Hepatic stellate cell (primary cell): Measurements from ENCODE around the gene MARCHF10.

ENCODE experiments used
- DNase-seq: peaks from one replicate; pipeline ENCODE4 v3.0.0; 2011; ENCODE audit warnings: low spot score

MARCHF10 gene

DNA sequence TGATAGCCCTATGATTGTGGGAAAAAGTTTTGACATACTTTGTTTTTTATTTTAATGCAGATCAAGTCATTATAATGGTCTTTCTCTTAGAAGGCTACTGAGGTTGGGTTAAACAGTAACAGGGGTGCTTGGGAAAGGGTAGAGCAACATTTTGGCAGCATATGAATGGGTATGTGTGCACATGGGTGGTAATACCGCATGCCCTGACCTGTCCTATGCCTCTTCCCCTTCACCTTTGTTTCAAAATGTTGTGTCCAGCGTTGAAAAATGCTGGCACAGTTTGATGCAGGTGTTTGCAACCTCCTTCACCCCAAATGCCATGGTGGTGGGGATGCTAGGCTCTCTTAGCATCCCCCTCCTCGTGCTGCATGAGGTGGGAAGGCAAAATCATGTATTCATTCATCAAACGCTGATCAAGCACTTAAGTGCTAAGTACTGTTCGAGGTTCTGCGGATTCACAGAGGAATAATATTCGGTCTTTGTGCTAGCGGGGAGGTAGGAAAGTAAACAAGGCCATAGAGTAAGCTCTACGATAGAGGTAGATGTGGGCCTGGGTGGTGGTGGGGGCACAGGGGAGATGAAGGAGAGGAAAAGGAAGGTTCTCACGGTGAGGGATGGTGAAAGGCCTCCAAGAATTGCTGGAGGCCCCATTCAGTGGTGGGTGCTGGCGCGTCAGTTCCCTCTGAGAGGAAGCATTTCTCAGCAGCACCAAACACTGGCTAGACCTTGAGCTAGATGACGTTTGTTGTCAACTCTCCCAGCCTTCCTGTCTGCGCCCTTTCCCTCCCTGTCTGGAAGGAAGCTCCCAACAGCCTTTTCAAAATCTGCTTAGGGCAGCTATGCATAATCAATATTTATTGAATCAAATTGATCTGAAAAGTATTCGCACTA, 13.3 kb upstream of the MARCHF10 start:
- no peak for DNase-seq

DNA sequence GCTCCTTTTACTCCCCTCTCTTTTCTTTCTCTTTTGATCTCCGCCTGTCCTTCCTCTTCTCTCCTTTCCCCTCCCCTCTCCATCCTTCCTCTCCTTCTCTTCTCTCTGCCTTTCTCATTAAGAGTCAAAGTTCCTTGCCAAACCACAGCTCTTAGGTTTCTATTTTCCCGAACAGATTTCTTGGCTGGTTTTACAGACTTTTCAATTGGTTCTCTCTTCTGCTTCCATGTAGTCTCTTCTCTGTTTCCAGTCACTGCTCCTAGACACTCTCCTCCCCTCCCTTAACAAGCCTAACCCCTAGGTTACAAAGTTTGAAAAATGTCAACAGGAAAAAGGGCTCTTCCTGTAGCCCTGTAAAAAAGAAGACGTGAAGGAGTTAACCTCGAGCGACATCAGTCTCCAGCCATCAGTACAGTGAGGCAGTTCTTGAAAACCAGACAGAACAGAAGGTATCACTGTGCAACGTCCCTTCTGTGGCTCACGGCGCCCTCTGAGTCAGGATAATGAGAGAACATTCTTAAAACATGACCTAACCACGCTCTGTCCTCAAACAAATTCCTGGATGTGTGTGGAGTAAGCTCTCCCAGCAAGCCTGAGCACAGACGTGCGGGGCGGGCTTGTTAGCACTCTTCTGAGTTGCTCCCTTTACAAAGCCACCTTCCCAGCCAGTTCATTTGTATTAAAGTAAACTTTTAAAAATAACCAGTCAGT, 11.6 kb upstream of the MARCHF10 start:
- DNase-seq: peak; percentile 88

GRCh38 chr17:62818526-62818925, 10.4 kb upstream of the MARCHF10 start:
- DNase-seq: no peak

- no peak for DNase-seq
Measured at GRCh38 chr17:62816282-62816839, 8.2 kb upstream of the MARCHF10 start.

DNA sequence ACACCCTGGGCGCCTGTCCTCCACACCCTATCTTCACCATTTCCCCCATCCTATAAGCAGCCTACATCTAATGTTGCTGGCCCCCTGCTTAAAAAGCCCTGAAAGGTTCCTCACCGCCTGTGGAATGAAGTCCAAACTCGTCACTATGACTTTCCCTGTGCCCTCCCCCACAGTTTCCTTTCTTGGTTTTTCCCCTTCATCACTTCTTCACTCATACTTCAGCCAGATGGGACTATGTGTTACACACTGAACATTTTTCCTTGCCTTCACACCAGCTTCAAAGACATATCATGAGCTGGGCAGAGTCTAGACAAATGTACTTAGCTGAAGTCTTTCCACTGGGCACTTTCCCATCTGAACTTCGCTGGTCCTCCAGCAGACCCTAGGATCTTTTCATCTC, 1.5 kb upstream of the MARCHF10 start:
- DNase-seq: no peak

DNA sequence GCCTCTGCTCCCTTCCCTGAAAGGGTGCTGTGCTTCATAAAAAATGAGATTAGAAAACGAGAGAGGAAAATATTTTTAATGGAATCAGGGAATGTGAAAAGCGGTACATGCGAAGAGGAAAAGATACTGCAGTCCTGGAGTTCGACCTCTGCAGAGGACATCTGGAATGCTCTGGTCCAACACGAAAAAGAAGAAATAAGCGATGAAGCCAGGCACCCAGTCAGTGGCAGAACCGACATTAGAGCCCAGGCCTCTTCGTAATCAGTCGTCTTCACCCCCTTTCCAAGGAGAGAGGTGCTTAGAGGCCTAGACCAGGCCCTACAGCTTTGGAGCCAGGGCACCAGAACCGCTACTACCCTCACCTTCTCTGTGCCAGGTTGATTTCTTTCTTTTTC, 459 bp upstream of the MARCHF10 start:
- no peak for DNase-seq

DNA sequence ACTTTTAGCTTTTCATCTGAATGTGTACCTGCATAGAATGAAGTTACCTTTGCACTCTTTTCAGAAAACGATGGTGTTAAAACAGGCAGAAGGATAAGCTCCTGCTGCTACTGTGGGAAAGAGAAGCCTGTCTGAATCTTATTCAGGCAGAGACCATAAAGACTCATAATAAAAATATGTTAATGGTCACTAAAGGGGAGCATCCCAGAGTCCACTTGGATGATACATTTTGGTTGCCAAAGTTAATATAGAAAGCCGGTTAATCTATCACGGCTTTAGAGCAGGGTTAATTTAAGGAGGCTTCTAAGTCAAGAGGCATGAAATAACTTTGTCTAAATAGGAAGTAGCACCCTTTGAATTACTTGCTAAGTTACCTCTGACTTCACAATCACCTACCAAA, 2.9 kb downstream of the MARCHF10 start:
- no peak for DNase-seq

DNA sequence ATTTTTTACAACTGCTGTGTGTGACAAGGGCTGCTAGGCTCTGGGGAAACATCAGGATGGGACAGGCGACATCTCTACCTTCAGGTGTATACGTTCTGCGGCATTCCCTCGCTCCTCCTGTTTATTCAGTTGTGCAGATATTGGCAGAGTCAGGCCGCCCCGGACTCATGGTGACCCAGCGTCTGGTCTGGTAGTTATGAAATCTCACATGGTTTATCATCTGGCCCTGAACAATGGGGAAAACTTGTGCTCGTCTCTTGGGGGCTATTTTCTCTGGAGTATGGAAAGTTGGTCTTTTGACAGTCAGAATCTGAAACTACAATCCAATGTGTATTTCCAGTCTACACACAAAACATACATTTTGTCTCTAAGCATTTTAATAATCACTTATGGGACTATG, 3.3 kb downstream of the MARCHF10 start:
- peak; percentile 47 for DNase-seq

GRCh38 chr17:62804025-62804424, 4.1 kb downstream of the MARCHF10 start:
- no peak for DNase-seq

GRCh38 chr17:62802561-62803205, 5.4 kb downstream of the MARCHF10 start:
- no peak for DNase-seq

DNA sequence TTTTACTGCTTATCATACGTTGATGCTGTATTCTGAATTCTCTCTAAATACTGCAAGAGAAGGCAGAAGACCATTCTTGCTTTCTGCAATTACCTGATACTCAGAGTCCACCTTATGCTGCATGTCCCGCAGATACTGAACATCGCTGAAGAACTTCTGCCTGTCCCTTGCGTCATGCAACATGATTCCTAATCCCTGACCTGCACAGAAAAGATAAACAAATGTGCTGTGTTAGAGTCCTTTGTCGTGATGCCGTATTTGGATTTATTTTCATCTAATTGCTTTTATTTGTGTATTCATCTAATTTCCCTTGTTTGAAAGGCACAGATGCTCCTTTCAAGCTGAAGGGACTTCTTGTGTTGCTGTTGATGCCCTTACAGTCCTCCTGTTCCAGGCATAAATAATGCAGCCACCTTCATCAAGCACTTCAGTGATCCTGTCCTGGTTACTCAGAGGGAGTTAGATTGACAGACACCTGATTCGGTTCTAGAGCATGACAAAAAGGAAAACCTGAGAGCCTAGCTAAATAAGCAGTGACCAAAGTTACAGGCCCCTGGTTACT, 6.5 kb downstream of the MARCHF10 start:
- DNase-seq: no peak

DNA sequence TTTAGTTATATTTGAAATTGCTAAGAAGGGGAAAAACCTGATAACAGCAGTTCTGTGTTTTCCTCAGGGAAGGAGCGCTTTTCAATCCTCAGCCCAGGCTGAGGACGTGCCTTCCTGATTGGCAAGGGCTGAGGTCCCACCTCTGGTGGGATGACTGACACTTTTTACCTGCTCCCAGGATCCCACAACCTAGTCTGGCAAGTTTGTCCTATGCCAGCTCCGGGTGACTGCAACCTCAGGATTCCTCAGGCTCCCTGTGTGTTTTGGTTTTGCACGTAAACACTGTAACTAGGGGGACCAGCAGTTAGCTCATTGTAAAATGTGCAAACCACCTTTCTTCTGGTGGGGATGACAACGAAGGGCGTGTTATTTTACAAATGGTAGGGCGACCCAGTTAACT, 7.5 kb downstream of the MARCHF10 start:
- DNase-seq: no peak

- DNase-seq: no peak
Measured at GRCh38 chr17:62797959-62798358, 10.2 kb downstream of the MARCHF10 start.

DNA sequence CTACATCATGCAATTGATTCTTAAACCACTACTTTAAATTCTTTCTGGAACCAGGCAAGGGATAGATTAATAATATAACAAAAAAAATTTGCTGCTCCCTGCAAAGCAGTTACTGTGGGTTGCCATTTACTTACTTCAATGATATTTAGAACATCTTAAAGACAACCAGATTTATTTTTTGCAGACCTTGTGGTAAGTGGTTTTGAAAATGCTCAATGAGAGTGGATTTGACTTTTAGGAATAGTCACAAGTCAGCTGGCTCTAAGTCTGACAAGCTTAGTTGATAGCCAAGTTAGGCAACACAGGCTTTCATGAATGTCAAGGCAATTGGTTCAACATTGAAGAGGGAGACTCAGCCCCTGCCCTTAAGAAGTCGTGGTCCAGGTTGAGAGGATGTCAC, 11.8 kb downstream of the MARCHF10 start:
- no peak for DNase-seq

- no peak for DNase-seq
Measured at GRCh38 chr17:62794666-62794971, 13.5 kb downstream of the MARCHF10 start.

- DNase-seq: no peak
Measured at GRCh38 chr17:62793919-62794665, 14.0 kb downstream of the MARCHF10 start.

- no peak for DNase-seq
Measured at GRCh38 chr17:62792447-62792800, 15.7 kb downstream of the MARCHF10 start.

GRCh38 chr17:62791767-62792446, 16.2 kb downstream of the MARCHF10 start:
- DNase-seq: peak; percentile 71

- DNase-seq: peak; percentile 71
Measured at GRCh38 chr17:62791235-62791734, 16.8 kb downstream of the MARCHF10 start.

DNA sequence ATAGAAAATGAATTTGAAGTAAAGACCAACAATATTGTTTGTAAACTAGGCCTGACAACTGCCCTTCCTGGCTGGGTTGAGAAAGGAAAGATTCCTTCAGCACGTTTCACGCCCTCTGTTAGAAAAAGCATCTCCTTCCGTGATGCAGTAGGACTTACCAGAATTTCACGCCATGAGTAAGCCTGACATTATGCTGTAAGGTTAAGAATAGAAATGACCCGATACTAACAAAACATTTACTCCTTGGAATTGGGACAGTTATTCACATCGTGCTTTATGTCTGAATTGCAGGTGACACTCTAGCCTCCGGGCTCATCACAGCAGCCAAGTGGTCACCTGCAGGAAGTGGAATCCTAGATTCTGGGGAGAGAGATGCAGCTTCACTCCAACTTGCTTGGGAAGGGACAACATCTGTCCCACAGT, 17.5 kb downstream of the MARCHF10 start:
- peak; percentile 69 for DNase-seq

DNA sequence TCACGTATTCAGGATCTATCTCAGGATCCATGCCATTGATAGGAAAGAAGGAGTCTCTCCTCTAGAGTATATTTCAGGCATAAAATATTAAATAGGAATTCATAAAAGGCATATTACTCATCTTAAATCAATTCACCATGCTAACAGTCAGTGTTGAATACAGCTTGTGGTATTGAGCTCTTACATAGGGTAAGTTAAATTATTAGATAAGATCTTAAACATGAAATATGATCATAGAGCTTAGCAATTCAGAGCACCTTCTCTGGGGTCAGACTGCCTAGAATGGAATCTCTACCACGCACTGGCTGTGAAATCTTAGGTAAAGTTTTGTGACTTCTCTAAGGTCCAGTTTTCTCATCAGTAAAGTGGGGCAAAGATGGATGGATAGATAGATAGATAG, 20.7 kb downstream of the MARCHF10 start:
- peak; percentile 55 for DNase-seq
